Panc1 (cell line): ENCODE results near the gene SCN1B. TPM values are rescaled to one million over a fixed set of nuclear protein-coding genes. Genes with fewer than 3 reads are reported as not detected.

Source experiments
- ATAC-seq: fragments of 200-7000 bp; cut with Tn5 transposase; 2 replicates; pipeline ENCODE4 v1.9.1; 2020; ENCODE audit warnings: mild to moderate bottlenecking, moderate library complexity
- BruUV-seq: library from RNA; stranded (reverse); fragments of 400-500 nt; replicated peaks from 2 replicates; lab custom pipeline; 2021; lab: Mats Ljungman, UMichigan
- CTCF ChIA-PET: fragments of 300-600 bp; sonication (Branson Sonifier 250); formaldehyde crosslinking; loops from one replicate; lab custom pipeline; 2022; ENCODE audit warnings: antibody characterized with exemption; lab: Charles Lee
- POLR2A ChIA-PET: fragments of 300-600 bp; sonication (Branson Sonifier 250); formaldehyde crosslinking; loops from one replicate; lab custom pipeline; 2022; ENCODE audit warnings: antibody characterized with exemption; lab: Charles Lee
- DNase-seq: peaks from one replicate; pipeline ENCODE4 v3.0.0-alpha.2; 2010; ENCODE audit warnings: low read depth, low spot score
- H3K27ac ChIP-seq: 2 replicates; pipeline ENCODE4 v1.5.1; 2011; ENCODE audit warnings: mild to moderate bottlenecking, low read length, inconsistent platforms
- H3K27me3 ChIP-seq: fragments of 200-500 bp; sonication (Bioruptor generic); 2 replicates; pipeline ENCODE4 v1.6.0; 2014; ENCODE audit warnings: low read length, inconsistent platforms; ENCODE audit not compliant: control insufficient read depth, insufficient read depth
- H3K36me3 ChIP-seq: fragments of 200-500 bp; sonication (Bioruptor generic); 2 replicates; pipeline ENCODE4 v1.5.1; 2014; ENCODE audit warnings: inconsistent platforms, mild to moderate bottlenecking, low read length, moderate library complexity; ENCODE audit not compliant: control insufficient read depth, insufficient read depth
- H3K4me1 ChIP-seq: 2 replicates; pipeline ENCODE4 v1.5.1; 2011; ENCODE audit warnings: inconsistent platforms, mild to moderate bottlenecking, low read length, moderate library complexity; ENCODE audit not compliant: control insufficient read depth, insufficient read depth
- H3K4me3 ChIP-seq, 2 experiments: 2 replicates each; pipeline ENCODE4 v1.5.1; 2011 to 2012; ENCODE audit warnings: low read depth in 2 of 2, low read length in 2 of 2, mild to moderate bottlenecking in 2 of 2, inconsistent platforms in 1 of 2, moderate library complexity in 1 of 2
- H3K9me3 ChIP-seq: fragments of 200-500 bp; sonication (Bioruptor generic); 2 replicates; pipeline ENCODE4 v1.5.1; 2014; ENCODE audit warnings: low read depth, mild to moderate bottlenecking, inconsistent platforms, low read length, moderate library complexity; ENCODE audit not compliant: control insufficient read depth, insufficient read depth
- POLR2AphosphoS5 ChIP-seq: IDR thresholded peaks from 2 replicates; pipeline ENCODE4 v1.6.1; 2012; ENCODE audit warnings: mild to moderate bottlenecking, low read depth, low read length, moderate library complexity
- SIN3A ChIP-seq: IDR thresholded peaks from 2 replicates; pipeline ENCODE4 v1.6.1; 2012; ENCODE audit warnings: low read depth, mild to moderate bottlenecking, low read length, moderate library complexity, borderline replicate concordance; ENCODE audit not compliant: insufficient read depth
- TCF7L2 ChIP-seq: IDR thresholded peaks from 2 replicates; pipeline ENCODE4 v1.6.1; 2011; ENCODE audit warnings: mild to moderate bottlenecking, low read depth, low read length, inconsistent platforms
- in situ Hi-C: cut with HindIII; loops from 2 replicates; pipeline ENCODE4 v1.10.0; 2016; ENCODE audit warnings: low sequenced_read_pairs, low pct_unique_long_range_greater_than_20kb
- intact Hi-C: fragments of 100-400 bp; cut with micrococcal nuclease; formaldehyde crosslinking; loops from one replicate; pipeline ENCODE4 v1.10.0; 2022; ENCODE audit not compliant: unreplicated experiment
- total RNA-seq: library from RNA; stranded (reverse); gene quantifications from one replicate; pipeline ENCODE4 v1.2.1, GENCODE V29; 2021; ENCODE audit not compliant: unreplicated experiment
- TF ChIP-seq, protein P1 (sequence below), 2 experiments: IDR thresholded peaks; 2 replicates each; pipeline ENCODE4 v1.6.1; 2011 to 2012; ENCODE audit warnings: low read depth in 2 of 2, control low read depth in 1 of 2, low read length in 1 of 2, mild to moderate bottlenecking in 1 of 2, moderate library complexity in 1 of 2; ENCODE audit not compliant: insufficient read depth in 1 of 2
- TF ChIP-seq, protein P2 (sequence below): fragments of 450-650 bp; IDR thresholded peaks from 2 replicates; pipeline ENCODE4 v1.5.1; 2017; ENCODE audit warnings: mild to moderate bottlenecking

Gene SCN1B
- total RNA-seq, 1 experiment from 2014 or later: 4.6 TPM

GRCh38 chr19:35058370-35058769, 28.1 kb downstream of the SCN1B start:
- ChIA-PET POLR2A (interaction anchor here (0.7 kb wide), 1 partner anchor 9 kb away, joined by 3 read pairs; no protein-coding TSS in a partner anchor), CTCF (interaction anchor here (1.0 to 1.3 kb wide), 2 partner anchors 9 to 14 kb away, joined by 6 read pairs; no protein-coding TSS in a partner anchor)
- Histone ChIP-seq H3K27ac (no peak overlapping the region), H3K9me3 (no peaks in the 10 kb centered on the region), H3K27me3 (peaks cover 2% of the 10 kb centered on the region; the same call in 1 of the 2 replicates), H3K36me3 (no peaks in the 10 kb centered on the region), H3K4me3 (no peak overlapping the region), H3K4me1 (no peaks in the 10 kb centered on the region)
- ATAC-seq (no peak), DNase-seq (no peak)
- TF ChIP-seq TCF7L2: no peak
- TF ChIP-seq, protein P1, sequence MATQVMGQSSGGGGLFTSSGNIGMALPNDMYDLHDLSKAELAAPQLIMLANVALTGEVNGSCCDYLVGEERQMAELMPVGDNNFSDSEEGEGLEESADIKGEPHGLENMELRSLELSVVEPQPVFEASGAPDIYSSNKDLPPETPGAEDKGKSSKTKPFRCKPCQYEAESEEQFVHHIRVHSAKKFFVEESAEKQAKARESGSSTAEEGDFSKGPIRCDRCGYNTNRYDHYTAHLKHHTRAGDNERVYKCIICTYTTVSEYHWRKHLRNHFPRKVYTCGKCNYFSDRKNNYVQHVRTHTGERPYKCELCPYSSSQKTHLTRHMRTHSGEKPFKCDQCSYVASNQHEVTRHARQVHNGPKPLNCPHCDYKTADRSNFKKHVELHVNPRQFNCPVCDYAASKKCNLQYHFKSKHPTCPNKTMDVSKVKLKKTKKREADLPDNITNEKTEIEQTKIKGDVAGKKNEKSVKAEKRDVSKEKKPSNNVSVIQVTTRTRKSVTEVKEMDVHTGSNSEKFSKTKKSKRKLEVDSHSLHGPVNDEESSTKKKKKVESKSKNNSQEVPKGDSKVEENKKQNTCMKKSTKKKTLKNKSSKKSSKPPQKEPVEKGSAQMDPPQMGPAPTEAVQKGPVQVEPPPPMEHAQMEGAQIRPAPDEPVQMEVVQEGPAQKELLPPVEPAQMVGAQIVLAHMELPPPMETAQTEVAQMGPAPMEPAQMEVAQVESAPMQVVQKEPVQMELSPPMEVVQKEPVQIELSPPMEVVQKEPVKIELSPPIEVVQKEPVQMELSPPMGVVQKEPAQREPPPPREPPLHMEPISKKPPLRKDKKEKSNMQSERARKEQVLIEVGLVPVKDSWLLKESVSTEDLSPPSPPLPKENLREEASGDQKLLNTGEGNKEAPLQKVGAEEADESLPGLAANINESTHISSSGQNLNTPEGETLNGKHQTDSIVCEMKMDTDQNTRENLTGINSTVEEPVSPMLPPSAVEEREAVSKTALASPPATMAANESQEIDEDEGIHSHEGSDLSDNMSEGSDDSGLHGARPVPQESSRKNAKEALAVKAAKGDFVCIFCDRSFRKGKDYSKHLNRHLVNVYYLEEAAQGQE (IDR thresholded peaks at IDR 0.05; ENCODE audit: insufficient read depth in 1 of 2, low read depth in 2 of 2, low read length in 1 of 2): no peak
- TF ChIP-seq POLR2AphosphoS5: no peak
- TF ChIP-seq, protein P2, sequence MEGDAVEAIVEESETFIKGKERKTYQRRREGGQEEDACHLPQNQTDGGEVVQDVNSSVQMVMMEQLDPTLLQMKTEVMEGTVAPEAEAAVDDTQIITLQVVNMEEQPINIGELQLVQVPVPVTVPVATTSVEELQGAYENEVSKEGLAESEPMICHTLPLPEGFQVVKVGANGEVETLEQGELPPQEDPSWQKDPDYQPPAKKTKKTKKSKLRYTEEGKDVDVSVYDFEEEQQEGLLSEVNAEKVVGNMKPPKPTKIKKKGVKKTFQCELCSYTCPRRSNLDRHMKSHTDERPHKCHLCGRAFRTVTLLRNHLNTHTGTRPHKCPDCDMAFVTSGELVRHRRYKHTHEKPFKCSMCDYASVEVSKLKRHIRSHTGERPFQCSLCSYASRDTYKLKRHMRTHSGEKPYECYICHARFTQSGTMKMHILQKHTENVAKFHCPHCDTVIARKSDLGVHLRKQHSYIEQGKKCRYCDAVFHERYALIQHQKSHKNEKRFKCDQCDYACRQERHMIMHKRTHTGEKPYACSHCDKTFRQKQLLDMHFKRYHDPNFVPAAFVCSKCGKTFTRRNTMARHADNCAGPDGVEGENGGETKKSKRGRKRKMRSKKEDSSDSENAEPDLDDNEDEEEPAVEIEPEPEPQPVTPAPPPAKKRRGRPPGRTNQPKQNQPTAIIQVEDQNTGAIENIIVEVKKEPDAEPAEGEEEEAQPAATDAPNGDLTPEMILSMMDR: no peak
- no peak for TF ChIP-seq SIN3A
- intact Hi-C loops: no loop called here
- in situ Hi-C loops: no loop called here
- no TSS peak for BruUV-seq

- peaks cover 2% of the 10 kb centered on the region; the same call in 1 of the 2 replicates for H3K27me3 ChIP-seq
- H3K36me3 ChIP-seq: no peaks in the 10 kb centered on the region
- H3K9me3 ChIP-seq: no peaks in the 10 kb centered on the region
- BruUV-seq: no TSS peak
- TF ChIP-seq, protein P1 (IDR thresholded peaks at IDR 0.05; ENCODE audit: insufficient read depth in 1 of 2, low read depth in 2 of 2, low read length in 1 of 2): no peak
- TF ChIP-seq, protein P2: no peak
- H3K4me1 ChIP-seq: no peaks in the 10 kb centered on the region
- DNase-seq (no peak), ATAC-seq (no peak)
- no peak overlapping the region for H3K27ac ChIP-seq
- POLR2A ChIA-PET: interaction anchor here (0.7 kb wide), 1 partner anchor 8 kb away, joined by 3 read pairs; no protein-coding TSS in a partner anchor
- CTCF ChIA-PET: interaction anchor here (0.7 to 1.3 kb wide), 3 partner anchors 8 to 147 kb away, joined by 6 to 7 read pairs (median 6); no protein-coding TSS in a partner anchor
- in situ Hi-C loops: no loop called here
- H3K4me3 ChIP-seq: no peak overlapping the region
- intact Hi-C loops: no loop called here
Observed at GRCh38 chr19:35059006-35059798, 28.9 kb downstream of the SCN1B start.
